ENCODE measurements around the gene ENPP1. TPM values are rescaled to one million over a fixed set of nuclear protein-coding genes. Genes with fewer than 3 reads are reported as not detected.

Gene ENPP1
- total RNA-seq, 6 experiments from 2014 or later: 27.5 to 61.6 (median 45.6) TPM

DNA sequence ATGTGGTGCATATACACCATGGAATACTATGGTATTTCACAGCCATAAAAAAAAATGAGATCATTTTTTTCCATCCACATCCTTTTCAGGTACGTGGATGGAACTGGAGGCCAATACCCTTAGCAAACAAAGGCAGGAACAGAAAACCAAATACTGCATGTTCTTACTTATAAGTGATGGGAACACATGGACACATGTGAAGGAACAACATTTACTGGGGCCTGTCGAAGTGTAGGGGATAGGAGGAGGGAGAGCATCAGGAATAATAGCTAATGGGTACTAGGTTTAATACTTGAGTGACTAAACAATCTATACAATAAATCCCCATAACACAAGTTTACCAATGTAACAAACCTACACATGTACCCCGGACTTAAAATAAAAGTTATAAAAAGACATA is 112.8 kb downstream of the ENPP1 start:
- DNase-seq (no peak), ATAC-seq (no peak)
- H3K4me1 ChIP-seq: no peaks in the 10 kb centered on the region
- no peaks in the 10 kb centered on the region for H3K36me3 ChIP-seq
- no peaks in the 10 kb centered on the region for H3K9me3 ChIP-seq
- H3K27ac ChIP-seq: no peak overlapping the region
- intact Hi-C loops (cut with DNase I): loop anchor here (10.0 kb wide), 1 partner anchor 304 kb away; no protein-coding TSS in a partner anchor
- H3K4me3 ChIP-seq: no peak overlapping the region
- TF ChIP-seq, protein P1, sequence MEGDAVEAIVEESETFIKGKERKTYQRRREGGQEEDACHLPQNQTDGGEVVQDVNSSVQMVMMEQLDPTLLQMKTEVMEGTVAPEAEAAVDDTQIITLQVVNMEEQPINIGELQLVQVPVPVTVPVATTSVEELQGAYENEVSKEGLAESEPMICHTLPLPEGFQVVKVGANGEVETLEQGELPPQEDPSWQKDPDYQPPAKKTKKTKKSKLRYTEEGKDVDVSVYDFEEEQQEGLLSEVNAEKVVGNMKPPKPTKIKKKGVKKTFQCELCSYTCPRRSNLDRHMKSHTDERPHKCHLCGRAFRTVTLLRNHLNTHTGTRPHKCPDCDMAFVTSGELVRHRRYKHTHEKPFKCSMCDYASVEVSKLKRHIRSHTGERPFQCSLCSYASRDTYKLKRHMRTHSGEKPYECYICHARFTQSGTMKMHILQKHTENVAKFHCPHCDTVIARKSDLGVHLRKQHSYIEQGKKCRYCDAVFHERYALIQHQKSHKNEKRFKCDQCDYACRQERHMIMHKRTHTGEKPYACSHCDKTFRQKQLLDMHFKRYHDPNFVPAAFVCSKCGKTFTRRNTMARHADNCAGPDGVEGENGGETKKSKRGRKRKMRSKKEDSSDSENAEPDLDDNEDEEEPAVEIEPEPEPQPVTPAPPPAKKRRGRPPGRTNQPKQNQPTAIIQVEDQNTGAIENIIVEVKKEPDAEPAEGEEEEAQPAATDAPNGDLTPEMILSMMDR (IDR thresholded peaks at IDR 0.05): no peak
- TF ChIP-seq POLR2A (IDR thresholded peaks at IDR 0.05): no peak
- WGBS (ENCODE audit: insufficient coverage, low coverage, low lambda C conversion rate, missing lambda C conversion rate): 44% methylated on average over 3 of the region's 3 CpGs
- no peaks in the 10 kb centered on the region for H3K27me3 ChIP-seq

DNA sequence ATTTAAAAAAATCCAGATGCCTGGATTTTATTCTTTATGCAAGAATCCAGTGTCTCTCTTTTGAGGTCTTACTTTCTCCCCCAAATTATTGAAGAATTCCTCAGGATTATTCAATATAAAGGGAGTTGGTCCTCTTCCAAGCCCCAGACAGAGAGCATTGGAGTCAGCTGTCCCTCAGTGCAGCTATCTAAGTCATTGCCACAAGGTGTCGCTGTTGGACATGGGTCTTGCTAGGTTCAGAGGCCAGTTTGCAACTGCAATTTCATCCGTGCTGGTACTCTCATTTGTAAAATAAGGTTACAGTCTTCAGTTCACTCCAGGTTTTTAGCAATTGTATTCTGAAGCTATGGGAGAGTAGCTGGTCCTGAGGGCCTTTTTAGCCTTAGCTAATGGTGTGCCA is 115.5 kb downstream of the ENPP1 start:
- DNase-seq (peak in 2 of 3 donors; percentile 26 to 70), ATAC-seq (peak; percentile 93 to 96 (median 94))
- WGBS (ENCODE audit: insufficient coverage, low coverage, low lambda C conversion rate, missing lambda C conversion rate): 13% methylated on average over 2 of the region's 2 CpGs
- TF ChIP-seq, protein P1 (IDR thresholded peaks at IDR 0.05): peak; percentile 61 to 90 (median 76)
- no peak for TF ChIP-seq POLR2A (IDR thresholded peaks at IDR 0.05)
- Histone ChIP-seq H3K9me3 (no peaks in the 10 kb centered on the region), H3K4me1 (no peaks in the 10 kb centered on the region), H3K27me3 (no peaks in the 10 kb centered on the region), H3K27ac (no peak overlapping the region), H3K4me3 (no peak overlapping the region), H3K36me3 (no peaks in the 10 kb centered on the region)
- intact Hi-C loops (cut with DNase I): loop anchor here (10.0 kb wide), 1 partner anchor 301 kb away; no protein-coding TSS in a partner anchor

DNA sequence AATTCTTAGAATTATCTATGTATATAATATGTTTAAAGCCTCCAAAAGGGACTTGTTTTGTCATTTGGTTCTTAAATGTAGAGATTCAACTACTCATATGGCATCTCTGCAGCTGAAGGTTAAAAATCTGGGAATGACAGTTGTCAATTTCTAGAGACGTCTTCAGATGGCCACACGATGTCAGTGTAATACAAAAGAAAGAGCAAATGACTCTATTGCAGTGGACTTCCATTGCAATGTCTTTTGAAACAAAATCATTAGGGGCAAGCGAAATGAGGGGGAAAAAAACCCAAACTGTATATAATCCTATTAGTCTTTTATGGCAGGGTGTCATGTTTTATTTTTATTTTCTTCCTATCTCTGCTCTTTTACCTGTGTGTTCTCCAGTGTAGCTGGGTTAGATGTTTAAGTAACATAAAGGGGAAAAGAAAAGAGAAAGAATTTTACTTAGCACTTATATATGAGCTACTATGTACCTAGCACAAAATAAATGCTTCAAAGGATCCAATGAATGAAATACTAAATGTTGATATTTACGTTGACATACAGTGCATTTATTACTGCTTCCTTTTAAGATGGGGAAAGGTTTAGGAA is 117.2 kb downstream of the ENPP1 start:
- no peak overlapping the region for H3K27ac ChIP-seq
- no peaks in the 10 kb centered on the region for H3K9me3 ChIP-seq
- peak; percentile 76 to 87 (median 79) for ATAC-seq
- 12% methylated on average over 4 of the region's 4 CpGs for WGBS (ENCODE audit: insufficient coverage, low coverage, low lambda C conversion rate, missing lambda C conversion rate)
- peaks cover 0 to 4% (median 0%) of the 10 kb centered on the region in 4 donors for H3K4me1 ChIP-seq
- DNase-seq: no peak
- no peaks in the 10 kb centered on the region for H3K27me3 ChIP-seq
- TF ChIP-seq, protein P1 (IDR thresholded peaks at IDR 0.05): peak; percentile 55 to 71 (median 62)
- no peak for TF ChIP-seq POLR2A (IDR thresholded peaks at IDR 0.05)
- no peak overlapping the region for H3K4me3 ChIP-seq
- no peaks in the 10 kb centered on the region for H3K36me3 ChIP-seq
- intact Hi-C loops (cut with DNase I): loop anchor here (5.0 to 10.0 kb wide), 2 partner anchors 237 to 300 kb away; no protein-coding TSS in a partner anchor

DNA sequence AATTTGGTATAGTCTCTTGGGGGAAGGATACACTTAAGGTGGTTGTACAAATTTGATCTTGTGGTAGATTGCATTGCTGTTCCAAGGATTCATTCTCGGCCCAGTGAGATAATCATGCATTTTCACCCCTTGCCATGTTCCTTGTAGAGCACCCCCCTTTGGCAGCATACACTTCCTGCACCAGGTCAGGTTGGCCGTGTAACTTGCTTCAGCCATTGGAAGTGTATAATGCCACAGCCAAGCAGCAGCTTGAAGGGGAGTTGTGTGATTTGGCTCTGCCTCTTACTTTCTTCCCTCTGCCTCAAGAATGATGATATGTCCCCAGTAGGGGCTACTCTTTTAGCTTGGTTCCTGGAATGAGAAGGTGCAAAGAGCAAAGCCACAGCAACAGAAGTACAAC is 121.4 kb downstream of the ENPP1 start:
- H3K27ac ChIP-seq: no peak overlapping the region
- no peaks in the 10 kb centered on the region for H3K36me3 ChIP-seq
- no peaks in the 10 kb centered on the region for H3K9me3 ChIP-seq
- no peak for DNase-seq
- WGBS (ENCODE audit: insufficient coverage, low coverage, low lambda C conversion rate, missing lambda C conversion rate): 40% methylated on average over 1 of the region's 2 CpGs
- no peaks in the 10 kb centered on the region for H3K27me3 ChIP-seq
- peaks cover 0 to 12% (median 5%) of the 10 kb centered on the region in 4 donors for H3K4me1 ChIP-seq
- intact Hi-C loops (cut with DNase I): loop anchor here (5.0 to 10.0 kb wide), 2 partner anchors 233 to 296 kb away; no protein-coding TSS in a partner anchor
- no peak overlapping the region for H3K4me3 ChIP-seq
- TF ChIP-seq, protein P1 (IDR thresholded peaks at IDR 0.05): no peak
- TF ChIP-seq POLR2A (IDR thresholded peaks at IDR 0.05): no peak
- peak in 1 of 4 donors; percentile 28 for ATAC-seq
